Right lung (tissue), 10 donors: ENCODE data around the gene FITM1. TPM values are rescaled to one million over a fixed set of nuclear protein-coding genes. Genes with fewer than 3 reads are reported as not detected.

ENCODE experiments used
- DNase-seq, 2 donors: peaks; one replicate each; pipeline ENCODE4 v3.0.0-alpha.2; 2013
- long read RNA-seq, 8 donors: transcript quantifications; one replicate each; lab custom pipeline, GENCODE V29; 2026
- polyA plus RNA-seq, 5 donors: library from polyadenylated mRNA; unstranded; fragments of 120-200 nt; gene quantifications; one replicate each; pipeline versions ENCODE4 v1.2.1 to v1.2.3, GENCODE V29; 2013; ENCODE audit warnings: inconsistent platforms in 1 of 5, low replicate concordance in 1 of 5; ENCODE audit not compliant: insufficient read length in 5 of 5, insufficient read depth in 1 of 5

The FITM1 gene, protein sequence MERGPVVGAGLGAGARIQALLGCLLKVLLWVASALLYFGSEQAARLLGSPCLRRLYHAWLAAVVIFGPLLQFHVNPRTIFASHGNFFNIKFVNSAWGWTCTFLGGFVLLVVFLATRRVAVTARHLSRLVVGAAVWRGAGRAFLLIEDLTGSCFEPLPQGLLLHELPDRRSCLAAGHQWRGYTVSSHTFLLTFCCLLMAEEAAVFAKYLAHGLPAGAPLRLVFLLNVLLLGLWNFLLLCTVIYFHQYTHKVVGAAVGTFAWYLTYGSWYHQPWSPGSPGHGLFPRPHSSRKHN
- 1 to 10 TPM in 3 of 5 donors, under 1 TPM in 2; 0.60 to 9.4 (median 1.1) TPM for polyA plus RNA-seq
- long read RNA-seq, donor 1, result 0 reads
- long read RNA-seq, donor 2, result 0 reads
- long read RNA-seq, donor 3, partial matches to known transcripts, result 0 of 1 reads
- long read RNA-seq, donor 3, other reads (novel, unspliced or antisense), result 0 of 1 reads
- long read RNA-seq, donor 4, result 0 reads
- long read RNA-seq, donor 5, partial matches to known transcripts, result 0 of 4 reads
- long read RNA-seq, donor 5, other reads (novel, unspliced or antisense), result 0 of 4 reads
- long read RNA-seq, donor 6, partial matches to known transcripts, result 0 of 4 reads
- long read RNA-seq, donor 6, other reads (novel, unspliced or antisense), result 0 of 4 reads
- long read RNA-seq, donor 7, transcript FITM1-202 (1 exons, 800 nt), result major isoform, 5 of 6 reads
- long read RNA-seq, donor 7, partial matches to known transcripts, result 0 of 6 reads
- long read RNA-seq, donor 7, other reads (novel, unspliced or antisense), result 0 of 6 reads
- long read RNA-seq, donor 8, result 0 reads

DNA sequence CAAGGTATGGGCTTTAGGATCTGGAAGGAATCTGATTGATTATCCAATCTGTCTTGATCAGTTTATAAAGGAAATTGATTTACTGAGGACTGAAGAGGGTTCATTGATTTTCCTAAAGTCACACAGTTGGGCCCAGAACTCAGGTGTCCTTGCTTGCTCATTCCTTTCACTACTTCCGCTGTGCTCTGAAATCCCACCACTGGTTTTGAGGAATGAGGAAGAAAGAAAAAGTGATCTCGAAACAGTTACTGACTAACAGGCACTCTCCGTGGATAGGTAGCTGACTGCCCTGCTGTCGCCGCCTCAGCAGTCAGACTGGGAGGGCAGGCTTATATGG is at the start of gene FITM1:
Gene FITM1, plus strand, starts transcription at position 280 of the 337 bp plus-strand sequence. CDS start 905 bp downstream, outside the sequence.
- DNase-seq, result no peak

DNA sequence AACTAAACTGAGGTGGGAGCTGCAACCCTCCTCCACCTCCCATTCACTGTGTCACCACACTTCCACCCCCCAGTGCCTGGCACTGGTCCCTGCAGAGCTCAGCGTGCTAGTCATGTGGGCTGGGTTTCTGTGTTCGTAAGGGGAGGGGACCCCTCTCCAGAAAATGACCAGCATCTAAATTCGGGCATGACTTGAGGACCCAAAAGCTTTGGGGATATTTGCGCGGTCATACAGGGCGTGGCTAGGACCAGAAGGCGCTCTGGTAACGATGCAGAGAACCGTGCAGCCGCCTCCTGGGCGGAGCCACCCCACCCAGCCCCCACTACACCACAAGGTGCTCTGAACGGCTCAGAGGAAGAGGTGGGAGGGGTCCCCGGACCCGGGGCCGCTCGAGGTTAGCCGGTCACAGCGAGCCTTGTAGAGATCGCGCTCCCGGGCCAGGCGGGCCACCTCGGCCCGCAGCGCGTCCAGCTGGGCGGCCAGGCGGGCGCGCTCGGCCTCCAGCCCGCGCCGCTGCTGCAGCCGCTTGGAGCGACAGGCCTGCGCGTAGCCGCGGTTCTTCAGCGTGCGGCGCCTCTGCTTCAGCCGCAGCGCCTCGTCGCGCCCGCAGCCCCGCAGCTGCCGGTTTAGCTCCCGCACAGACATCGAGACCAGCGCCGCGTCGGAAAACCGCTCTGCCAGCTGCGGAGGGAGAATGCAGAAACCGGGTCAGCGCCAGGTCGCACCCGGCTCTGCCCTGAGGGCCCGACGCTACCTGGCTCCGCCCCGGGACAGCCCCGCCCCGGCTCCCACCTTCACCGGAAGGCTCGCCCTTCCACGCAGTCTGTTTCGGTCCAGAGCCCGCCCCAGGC is 49.3 kb upstream of the FITM1 start:
- peak; percentile 27 to 31 for DNase-seq

DNA sequence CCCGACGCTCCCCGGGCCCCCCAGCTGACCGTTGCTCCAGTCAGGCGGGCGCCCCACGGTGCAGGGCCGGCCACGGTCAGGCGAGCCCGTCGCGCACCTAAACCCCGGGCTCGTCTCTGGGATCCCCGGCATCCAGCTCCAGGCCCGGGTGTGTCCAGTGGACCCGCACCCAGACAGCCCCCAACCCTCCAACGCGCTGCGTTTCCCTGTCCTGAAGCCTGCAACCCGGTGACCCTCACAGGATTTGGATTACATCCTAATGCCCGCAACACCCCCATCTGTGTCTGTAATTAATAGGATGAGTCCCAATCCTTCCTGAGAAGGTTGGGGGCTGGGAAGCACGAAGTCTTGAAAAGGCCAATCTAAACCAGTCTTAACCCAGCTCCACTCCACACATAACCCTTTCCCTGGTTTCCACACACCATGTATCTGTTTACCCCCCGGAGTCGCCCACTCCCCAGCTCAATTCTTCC is 48.7 kb upstream of the FITM1 start:
- no peak for DNase-seq

DNA sequence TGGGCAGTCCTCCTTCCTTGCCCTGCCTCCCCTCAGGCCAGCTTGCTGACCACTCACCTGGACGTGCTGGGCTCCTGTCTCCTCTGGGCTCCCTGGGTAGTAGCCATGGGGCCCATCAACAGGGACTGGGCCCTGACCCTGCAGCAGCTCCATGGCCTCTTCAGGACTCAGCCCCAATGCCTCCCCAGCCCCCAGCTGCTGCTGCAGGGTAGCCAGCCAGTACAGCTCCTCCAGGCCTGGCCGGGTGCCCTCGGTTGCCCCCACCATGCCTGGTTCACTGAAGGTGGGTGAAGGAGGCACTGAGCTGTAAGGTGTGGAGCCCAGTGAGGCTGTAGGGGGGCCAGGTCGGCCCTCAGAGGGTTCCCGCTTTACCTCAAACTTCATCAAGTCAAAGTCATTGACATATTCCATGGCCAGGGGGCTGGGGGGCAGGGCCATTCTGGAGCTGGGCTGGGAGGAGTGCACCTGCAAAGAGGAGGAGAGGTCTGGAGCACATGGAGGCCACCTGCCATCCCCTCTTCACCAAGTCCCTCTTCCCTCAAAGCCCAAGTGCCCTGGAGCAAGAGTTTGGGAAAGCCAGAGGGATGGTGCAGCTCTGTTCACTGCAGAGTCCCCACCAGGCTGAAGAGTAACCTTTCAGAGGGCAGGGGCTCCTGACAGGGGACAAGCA is 47.9 kb upstream of the FITM1 start:
- no peak for DNase-seq

DNA sequence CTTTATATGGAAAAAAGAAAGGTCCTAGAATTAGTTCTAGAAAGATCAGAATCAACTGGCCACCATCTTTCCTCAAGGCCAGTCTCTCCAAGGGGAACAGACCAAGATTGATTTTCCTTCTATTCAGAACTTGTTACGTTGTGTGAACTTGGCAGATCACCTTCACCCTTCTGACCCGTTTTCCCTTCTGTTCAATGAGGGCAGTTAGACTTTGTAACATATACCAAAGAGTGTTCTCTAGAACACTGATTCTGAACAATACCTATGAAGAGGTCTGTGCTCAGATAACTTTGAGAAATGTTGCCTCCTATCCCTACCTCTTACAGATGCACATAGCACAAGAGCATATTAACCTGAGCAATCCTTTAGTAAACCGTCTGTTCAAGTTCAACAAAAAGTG is 47.0 kb upstream of the FITM1 start:
- no peak for DNase-seq

DNA sequence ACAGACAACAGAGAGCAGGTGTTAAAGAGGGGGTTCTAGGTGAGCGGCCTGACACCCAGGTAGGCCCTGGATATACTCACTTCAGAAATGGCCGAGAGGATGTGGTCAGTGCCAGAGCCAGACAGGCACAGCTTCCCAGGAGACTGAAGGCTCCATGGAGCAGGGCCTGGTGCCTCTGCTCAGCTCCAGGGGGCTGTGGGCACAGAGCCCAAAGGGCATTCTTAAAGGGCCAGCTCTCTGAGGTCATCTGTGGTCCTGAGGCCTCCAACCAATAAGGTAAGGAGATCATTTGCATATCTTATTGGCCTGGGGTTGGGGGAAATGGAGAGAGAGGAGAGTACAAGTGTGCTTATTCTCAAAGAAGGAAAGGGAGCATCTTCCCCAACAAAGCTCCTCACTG is 46.0 kb upstream of the FITM1 start:
- DNase-seq, result no peak

DNA sequence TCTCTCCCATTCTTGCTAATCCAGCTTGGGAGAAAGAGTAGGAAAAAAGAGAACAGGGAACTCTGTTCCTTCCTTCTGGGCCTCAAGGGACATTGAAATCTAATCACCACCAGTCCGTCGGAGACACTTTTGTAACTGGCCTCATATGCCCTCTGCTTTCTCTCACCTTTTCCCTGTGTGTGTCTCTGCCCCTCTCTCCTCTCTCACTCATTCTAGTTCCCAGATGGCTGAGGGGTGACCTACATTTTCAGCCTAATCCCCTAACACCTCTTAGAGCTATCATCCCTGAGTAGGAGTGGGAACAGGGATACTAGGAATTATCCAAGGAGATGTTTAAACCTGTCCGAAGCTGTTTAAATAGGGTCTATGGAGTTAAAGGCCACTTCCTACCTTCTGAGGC is 45.2 kb upstream of the FITM1 start:
- no peak for DNase-seq

DNA sequence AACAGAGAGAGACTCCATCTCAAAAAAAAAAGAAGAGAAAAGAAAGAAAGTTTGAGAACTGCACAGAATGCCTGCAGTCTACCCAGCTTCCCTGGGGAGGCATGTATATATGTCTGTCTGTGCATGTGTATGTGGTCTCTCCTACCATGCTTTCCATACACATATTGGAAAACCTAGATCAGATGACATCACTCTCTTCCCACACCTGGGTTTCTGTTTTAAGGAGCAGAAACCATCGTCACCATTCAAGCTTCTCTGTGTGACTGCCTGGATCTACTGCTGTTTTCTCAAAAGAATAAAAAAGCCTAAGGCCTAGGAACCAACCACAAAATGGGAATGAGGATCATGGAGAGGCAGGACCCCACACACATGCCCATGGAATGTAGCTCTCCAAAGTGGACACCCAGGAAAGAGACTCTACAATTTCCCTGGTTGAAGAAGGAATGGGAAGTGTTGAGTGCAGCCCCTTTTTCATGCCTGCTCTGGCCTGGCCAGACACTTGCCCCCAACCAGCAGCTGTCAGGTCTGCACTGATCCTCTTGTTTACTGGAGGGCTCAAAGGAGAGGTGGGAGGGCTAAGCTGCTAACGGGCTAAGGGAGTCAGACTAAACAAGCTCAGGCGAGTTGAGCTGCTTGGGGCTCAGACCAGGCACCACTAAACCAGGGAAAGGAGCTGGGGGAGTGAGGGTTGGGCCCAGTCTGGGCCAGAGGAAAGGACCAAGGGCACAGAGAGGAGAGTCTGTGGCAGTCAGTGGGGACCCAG is 44.1 kb upstream of the FITM1 start:
- no peak for DNase-seq

DNA sequence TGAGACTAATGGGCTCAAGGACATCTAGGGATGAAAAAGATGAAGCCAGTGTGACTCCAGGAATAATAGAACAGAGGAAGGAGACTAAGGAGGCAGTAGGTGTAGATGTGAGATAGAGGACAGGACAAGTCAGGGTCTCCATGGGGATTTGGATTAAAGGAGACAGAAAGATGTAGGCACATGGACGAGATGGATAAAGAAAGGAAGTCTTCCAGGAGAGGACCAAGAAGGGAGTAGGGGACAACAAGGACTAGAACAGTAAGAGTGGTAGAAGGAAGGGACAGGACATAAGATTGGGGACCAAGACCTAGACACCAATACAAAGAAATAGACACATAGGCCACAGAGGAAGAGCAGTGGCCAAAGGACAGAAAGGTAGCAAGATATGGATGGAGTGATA is 43.5 kb upstream of the FITM1 start:
- no peak for DNase-seq

DNA sequence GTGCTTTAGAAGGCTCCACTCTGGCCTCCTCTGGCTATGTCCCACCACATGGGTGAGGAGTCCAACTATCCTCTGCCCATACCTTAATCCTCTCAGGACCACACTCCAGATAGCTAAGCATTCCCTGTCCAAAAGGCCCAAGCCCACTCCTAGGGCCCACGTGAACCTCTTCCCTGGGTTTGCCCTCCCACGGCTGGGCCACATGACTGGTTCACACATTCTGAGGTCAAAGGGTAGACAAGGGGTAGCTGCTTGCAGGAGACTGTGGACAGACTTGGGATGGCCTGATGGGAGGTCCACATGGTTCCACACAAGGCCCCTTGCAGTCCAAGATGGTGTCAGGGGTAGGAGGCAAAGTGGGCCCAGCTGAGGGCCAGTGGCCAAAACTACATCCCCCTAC is 42.4 kb upstream of the FITM1 start:
- no peak for DNase-seq

DNA sequence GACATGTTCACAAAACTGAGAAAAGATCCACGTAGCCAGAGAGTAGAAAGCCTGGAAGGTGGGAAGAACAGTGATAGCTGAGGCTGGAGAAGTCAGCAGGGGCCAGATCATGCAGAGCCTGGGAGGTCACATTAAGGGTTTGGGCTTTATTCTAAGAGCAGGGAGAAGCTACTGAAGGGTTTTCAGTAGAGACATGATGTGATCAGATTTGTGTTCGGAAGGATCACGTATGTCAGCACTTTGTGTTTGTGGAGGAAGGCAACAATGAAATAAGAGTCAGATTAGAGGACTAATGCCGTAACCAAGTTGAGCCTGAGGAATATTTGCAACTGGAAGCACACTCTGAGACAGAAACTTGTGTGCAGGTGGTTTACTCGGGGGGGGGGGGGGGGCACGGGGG is 40.6 kb upstream of the FITM1 start:
- DNase-seq, result no peak

DNA sequence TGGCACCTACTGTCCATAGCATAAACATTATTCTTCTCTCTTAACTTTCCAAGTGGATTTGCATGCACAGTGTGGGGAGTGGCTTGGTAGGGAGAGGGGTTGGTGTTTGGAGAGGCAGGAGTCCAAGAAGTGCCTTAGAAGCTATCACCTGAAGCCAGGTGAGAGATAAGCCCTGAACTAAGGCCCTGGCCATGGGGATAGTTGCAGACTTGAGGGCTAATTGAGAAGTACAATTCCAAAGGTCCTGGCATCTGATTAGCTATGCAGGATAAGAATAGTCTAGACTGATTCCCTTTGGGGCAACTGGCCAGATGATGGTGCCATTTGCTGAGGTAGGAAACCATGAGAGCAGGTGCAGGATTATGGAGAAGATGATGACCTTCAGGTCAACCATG is 38.4 kb upstream of the FITM1 start:
- DNase-seq, result peak in 1 of 2 donors; percentile 16

DNA sequence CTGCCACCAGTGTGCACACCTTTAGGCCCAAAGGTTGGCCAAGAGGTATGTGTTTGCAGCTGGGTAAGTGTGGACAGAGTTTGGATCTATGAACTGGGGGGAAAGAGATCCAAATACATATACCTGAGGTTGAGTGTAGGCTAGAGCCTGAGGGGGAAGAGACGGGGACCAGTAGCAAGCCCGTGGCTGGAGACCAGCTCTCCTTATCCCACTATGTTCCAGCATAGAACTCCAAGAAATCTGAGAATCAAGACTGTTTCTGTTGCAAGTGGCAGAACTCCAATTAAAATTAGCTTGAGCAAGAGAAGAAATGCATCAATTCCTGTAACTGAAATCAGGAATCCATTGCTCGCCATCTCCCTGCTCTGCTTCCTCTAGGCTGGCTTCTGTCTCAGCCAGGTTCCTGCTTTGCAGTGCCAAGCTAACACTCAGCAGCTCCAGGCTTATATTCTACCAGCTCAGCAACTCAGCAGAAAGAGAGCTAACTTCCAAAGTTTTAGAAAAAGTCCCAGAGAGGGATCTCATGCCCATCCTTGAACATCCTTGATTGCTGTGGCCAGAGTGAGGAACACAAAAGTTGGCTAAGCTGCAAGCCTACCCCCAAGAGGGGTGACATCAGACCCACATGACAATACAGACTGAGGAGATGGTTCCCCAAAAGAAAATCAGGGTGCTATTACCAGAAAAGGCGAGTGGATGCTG is 37.8 kb upstream of the FITM1 start:
- no peak for DNase-seq

DNA sequence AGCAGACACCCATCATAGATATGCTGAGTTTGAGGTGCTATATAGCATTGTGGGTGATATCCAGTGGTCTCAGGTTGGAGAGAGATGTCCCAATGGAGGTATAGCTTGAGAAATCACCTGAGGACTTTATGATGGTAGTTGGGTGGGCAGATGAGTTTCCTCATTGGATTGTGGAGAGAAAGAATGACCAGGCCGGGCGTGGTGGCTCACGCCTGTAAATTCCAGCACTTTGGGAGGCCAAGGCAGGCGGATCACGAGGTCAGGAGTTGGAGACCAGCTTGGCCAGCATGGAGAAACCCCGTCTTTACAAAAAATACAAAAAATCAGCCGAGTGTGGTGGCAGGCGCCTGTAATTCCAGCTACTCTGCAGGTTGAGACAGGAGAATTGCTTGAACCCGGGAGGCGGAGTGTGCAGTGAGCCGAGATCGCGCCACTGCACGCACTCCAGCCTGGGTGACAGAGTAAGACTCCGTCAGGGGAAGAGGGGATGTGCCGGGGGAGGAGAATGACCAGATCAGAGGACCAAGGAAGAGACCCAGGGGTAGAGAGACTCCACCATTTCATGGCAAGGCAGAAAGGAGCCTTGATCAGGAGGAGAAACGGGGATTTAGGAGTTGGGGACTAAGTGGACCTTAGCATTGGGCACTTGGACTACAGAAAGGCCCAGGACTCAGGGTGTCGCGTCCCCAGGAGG is 37.1 kb upstream of the FITM1 start:
- no peak for DNase-seq

DNA sequence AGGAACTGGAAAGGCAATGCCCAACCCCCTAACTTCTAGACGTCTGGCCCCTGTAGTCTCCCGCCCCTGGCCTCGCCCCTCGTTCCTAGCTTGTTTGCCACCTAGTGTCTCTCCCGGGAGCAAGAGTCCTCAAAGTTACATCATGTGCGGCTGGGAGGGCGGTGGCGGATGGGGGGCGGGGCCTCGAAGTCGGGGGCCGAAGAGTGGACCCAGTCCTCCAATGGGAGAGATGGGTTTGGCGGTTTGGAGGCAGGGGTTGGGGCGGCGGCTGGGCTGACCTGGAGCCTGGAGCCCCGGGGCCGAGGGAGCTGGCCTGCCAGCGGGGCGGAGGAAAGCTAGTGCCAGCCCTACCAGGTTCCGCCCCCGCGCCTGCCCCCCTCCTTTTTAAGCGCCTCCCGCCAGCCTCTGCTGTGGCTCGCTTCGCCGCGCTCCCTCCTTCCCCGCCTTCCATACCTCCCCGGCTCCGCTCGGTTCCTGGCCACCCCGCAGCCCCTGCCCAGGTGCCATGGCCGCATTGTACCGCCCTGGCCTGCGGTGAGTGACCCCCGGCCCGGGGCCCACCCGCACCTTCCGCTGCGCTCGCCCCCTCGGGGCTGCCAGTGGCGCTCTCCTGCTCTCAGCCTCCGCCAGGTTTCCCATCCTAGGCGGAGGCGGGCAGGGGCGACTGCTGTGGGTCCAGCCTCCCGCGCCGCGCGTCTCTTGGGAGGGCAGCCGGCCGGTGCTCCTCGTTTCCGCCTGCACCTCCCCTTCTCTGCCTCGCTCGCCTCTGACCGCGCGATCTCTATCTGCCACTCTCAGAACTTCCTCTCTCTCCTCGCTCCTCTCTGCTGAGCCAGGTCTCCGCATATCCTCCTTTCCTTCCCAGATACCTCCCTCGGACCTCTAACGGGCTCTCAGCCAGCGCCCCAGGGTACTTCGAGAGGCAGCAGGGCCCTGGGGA is 36.3 kb upstream of the FITM1 start, which contains the start of gene PCK2:
Gene PCK2, plus strand, starts transcription at position 411 of the 940 bp plus-strand sequence. Its CDS starts 95 bp downstream, at position 506.
- peak; percentile 86 for DNase-seq

DNA sequence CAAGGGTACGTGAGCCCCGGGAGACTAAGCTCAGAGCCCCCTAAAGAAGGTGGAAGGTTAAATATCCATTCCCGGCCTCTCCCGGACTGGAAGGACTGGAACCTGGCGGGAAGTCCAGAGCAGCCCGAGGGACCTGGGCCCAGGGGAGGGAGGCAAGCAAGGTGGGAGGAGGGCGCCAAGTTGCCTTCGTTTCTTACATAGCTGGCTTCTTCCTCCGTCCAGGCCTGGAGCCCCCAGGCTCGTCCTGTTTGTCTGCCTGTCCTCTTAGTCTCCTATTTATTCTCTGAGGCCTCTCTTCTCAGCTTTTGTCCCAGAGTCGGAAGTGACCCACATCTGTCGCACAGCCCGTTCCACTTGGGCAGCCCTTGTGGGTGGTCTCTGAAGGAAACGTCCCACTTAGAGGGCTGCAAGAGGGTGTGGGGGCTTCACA is 35.6 kb upstream of the FITM1 start:
- DNase-seq, result no peak

DNA sequence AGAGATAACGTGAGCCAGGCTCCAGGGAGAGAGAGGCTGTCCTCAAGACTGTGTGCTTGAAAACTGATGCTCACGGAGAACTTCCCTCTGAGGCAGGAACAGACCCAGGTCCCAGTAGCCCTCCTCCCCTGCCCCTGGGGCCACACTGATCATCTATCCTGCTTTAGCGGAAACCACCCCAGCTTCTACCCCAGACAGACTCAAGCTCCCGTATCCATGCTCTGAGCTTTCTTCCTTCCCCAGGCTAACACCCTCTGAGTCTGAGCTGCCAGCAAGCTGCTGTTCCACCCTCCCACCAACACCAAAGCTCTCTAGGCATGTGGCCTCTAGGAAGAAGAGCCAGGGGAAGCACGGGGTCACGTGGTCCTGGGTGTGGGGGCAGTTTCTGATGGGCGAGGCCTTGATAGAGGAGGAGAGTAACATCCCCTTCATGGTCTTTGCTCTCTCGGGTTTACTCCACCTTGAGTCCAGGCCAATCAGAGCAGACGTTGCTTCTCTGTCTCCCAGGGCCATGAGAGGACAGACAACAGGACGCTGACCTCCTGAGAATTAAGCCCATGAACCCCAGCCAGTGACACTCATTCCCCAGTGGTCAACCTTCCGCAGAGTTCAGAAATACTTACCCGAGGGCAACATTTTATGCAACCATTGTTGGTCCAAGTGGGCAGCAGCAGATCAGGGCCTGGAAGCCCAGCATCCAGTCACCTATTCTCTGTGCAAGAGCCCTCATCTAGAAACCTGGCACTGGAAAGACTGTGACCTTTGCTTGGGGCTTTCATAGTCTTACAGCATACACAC is 35.0 kb upstream of the FITM1 start:
- DNase-seq, result peak in 1 of 2 donors; percentile 28
